Testis (tissue), 2 donors: ENCODE measurements around the gene TNK2.

Experiments
- POLR2A ChIP-seq: fragments of 450-650 bp; IDR thresholded peaks from one replicate; pipeline ENCODE4 v1.6.1; 2017; ENCODE audit warnings: antibody characterized with exemption, mild to moderate bottlenecking, moderate library complexity
- TF ChIP-seq, protein P1 (sequence below), 3 experiments: fragments of 450-650 bp in 2 of 3; fragments of 200-600 bp in 1 of 3; sonication (generic) in 1 of 3; IDR thresholded peaks; one replicate each; pipeline ENCODE4 v1.5.1; 2016 to 2019; ENCODE audit warnings: antibody characterized with exemption in 3 of 3, mild to moderate bottlenecking in 2 of 3, moderate library complexity in 1 of 3

GRCh38 chr3:195916991-195917390 is 8.6 kb upstream of the TNK2 start:
- TF ChIP-seq, protein P1, sequence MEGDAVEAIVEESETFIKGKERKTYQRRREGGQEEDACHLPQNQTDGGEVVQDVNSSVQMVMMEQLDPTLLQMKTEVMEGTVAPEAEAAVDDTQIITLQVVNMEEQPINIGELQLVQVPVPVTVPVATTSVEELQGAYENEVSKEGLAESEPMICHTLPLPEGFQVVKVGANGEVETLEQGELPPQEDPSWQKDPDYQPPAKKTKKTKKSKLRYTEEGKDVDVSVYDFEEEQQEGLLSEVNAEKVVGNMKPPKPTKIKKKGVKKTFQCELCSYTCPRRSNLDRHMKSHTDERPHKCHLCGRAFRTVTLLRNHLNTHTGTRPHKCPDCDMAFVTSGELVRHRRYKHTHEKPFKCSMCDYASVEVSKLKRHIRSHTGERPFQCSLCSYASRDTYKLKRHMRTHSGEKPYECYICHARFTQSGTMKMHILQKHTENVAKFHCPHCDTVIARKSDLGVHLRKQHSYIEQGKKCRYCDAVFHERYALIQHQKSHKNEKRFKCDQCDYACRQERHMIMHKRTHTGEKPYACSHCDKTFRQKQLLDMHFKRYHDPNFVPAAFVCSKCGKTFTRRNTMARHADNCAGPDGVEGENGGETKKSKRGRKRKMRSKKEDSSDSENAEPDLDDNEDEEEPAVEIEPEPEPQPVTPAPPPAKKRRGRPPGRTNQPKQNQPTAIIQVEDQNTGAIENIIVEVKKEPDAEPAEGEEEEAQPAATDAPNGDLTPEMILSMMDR (IDR thresholded peaks at IDR 0.05): no peak
- TF ChIP-seq POLR2A: no peak
